ENCODE results near the gene MPRIP.

MPRIP gene

GRCh38 chr17:17089796-17090641, 47.8 kb downstream of the MPRIP start:
- H3K9me3 ChIP-seq (ENCODE audit: insufficient read depth, low read depth, low read length) = no peaks in the 10 kb centered on the region
- H3K27me3 ChIP-seq (ENCODE audit: insufficient read depth, low read length) = no peaks in the 10 kb centered on the region
- no peak overlapping the region for H3K9ac ChIP-seq (ENCODE audit: low read depth, low read length)
- peaks cover 22% of the 10 kb centered on the region for H3K4me1 ChIP-seq (ENCODE audit: insufficient read depth, low read length)
- no peak overlapping the region for H3K4me3 ChIP-seq (ENCODE audit: low read length)
- H3K36me3 ChIP-seq (ENCODE audit: insufficient read depth, low read depth, low read length) = no peaks in the 10 kb centered on the region; the same call in 1 of the 2 replicates
- no peak overlapping the region for H3K27ac ChIP-seq (ENCODE audit: low read length)

- H3K27me3 ChIP-seq (ENCODE audit: insufficient read depth, low read length) = no peaks in the 10 kb centered on the region
- no peak overlapping the region for H3K4me3 ChIP-seq (ENCODE audit: low read length)
- H3K4me1 ChIP-seq (ENCODE audit: insufficient read depth, low read length) = peaks cover 28% of the 10 kb centered on the region
- H3K9me3 ChIP-seq (ENCODE audit: insufficient read depth, low read depth, low read length) = no peaks in the 10 kb centered on the region
- no peak overlapping the region for H3K27ac ChIP-seq (ENCODE audit: low read length)
- H3K9ac ChIP-seq (ENCODE audit: low read depth, low read length) = no peak overlapping the region
- no peaks in the 10 kb centered on the region; the same call in 1 of the 2 replicates for H3K36me3 ChIP-seq (ENCODE audit: insufficient read depth, low read depth, low read length)
These were observed 48.4 kb downstream of the MPRIP start for GRCh38 chr17:17090642-17091103.

GRCh38 chr17:17091276-17091675, 49.0 kb downstream of the MPRIP start:
- Histone ChIP-seq H3K9me3 (ENCODE audit: insufficient read depth, low read depth, low read length) (no peaks in the 10 kb centered on the region), H3K27ac (ENCODE audit: low read length) (no peak overlapping the region), H3K27me3 (ENCODE audit: insufficient read depth, low read length) (no peaks in the 10 kb centered on the region), H3K9ac (ENCODE audit: low read depth, low read length) (no peak overlapping the region), H3K4me1 (ENCODE audit: insufficient read depth, low read length) (peaks cover 28% of the 10 kb centered on the region), H3K4me3 (ENCODE audit: low read length) (no peak overlapping the region), H3K36me3 (ENCODE audit: insufficient read depth, low read depth, low read length) (no peaks in the 10 kb centered on the region; the same call in 1 of the 2 replicates)

GRCh38 chr17:17091856-17092756, 49.8 kb downstream of the MPRIP start:
- Histone ChIP-seq H3K4me1 (ENCODE audit: insufficient read depth, low read length) (peaks cover 33% of the 10 kb centered on the region), H3K27ac (ENCODE audit: low read length) (no peak overlapping the region), H3K27me3 (ENCODE audit: insufficient read depth, low read length) (no peaks in the 10 kb centered on the region), H3K36me3 (ENCODE audit: insufficient read depth, low read depth, low read length) (no peaks in the 10 kb centered on the region; the same call in 1 of the 2 replicates), H3K9me3 (ENCODE audit: insufficient read depth, low read depth, low read length) (no peaks in the 10 kb centered on the region), H3K4me3 (ENCODE audit: low read length) (no peak overlapping the region), H3K9ac (ENCODE audit: low read depth, low read length) (no peak overlapping the region)

- Histone ChIP-seq H3K4me1 (ENCODE audit: insufficient read depth, low read length) (peaks cover 33% of the 10 kb centered on the region), H3K9me3 (ENCODE audit: insufficient read depth, low read depth, low read length) (no peaks in the 10 kb centered on the region), H3K36me3 (ENCODE audit: insufficient read depth, low read depth, low read length) (no peaks in the 10 kb centered on the region; the same call in 1 of the 2 replicates), H3K4me3 (ENCODE audit: low read length) (no peak overlapping the region), H3K9ac (ENCODE audit: low read depth, low read length) (peak overlapping the region; percentile 60; the same call in 1 of the 2 replicates), H3K27ac (ENCODE audit: low read length) (peak overlapping the region; percentile 69), H3K27me3 (ENCODE audit: insufficient read depth, low read length) (no peaks in the 10 kb centered on the region)
These were observed 51.5 kb downstream of the MPRIP start for GRCh38 chr17:17093764-17094163.

GRCh38 chr17:17096438-17097178, 54.4 kb downstream of the MPRIP start:
- Histone ChIP-seq H3K4me3 (ENCODE audit: low read length) (no peak overlapping the region), H3K9ac (ENCODE audit: low read depth, low read length) (peak overlapping the region; percentile 22; the same call in 1 of the 2 replicates), H3K36me3 (ENCODE audit: insufficient read depth, low read depth, low read length) (no peaks in the 10 kb centered on the region), H3K4me1 (ENCODE audit: insufficient read depth, low read length) (peaks cover 33% of the 10 kb centered on the region), H3K27me3 (ENCODE audit: insufficient read depth, low read length) (no peaks in the 10 kb centered on the region), H3K9me3 (ENCODE audit: insufficient read depth, low read depth, low read length) (no peaks in the 10 kb centered on the region), H3K27ac (ENCODE audit: low read length) (no peak overlapping the region)

- no peak overlapping the region for H3K9ac ChIP-seq (ENCODE audit: low read depth, low read length)
- peaks cover 28% of the 10 kb centered on the region for H3K4me1 ChIP-seq (ENCODE audit: insufficient read depth, low read length)
- H3K36me3 ChIP-seq (ENCODE audit: insufficient read depth, low read depth, low read length) = no peaks in the 10 kb centered on the region
- no peaks in the 10 kb centered on the region for H3K9me3 ChIP-seq (ENCODE audit: insufficient read depth, low read depth, low read length)
- no peak overlapping the region for H3K27ac ChIP-seq (ENCODE audit: low read length)
- H3K27me3 ChIP-seq (ENCODE audit: insufficient read depth, low read length) = no peaks in the 10 kb centered on the region
- H3K4me3 ChIP-seq (ENCODE audit: low read length) = no peak overlapping the region
These were observed 55.6 kb downstream of the MPRIP start for GRCh38 chr17:17097763-17098345.

GRCh38 chr17:17098551-17099179, 56.4 kb downstream of the MPRIP start:
- no peaks in the 10 kb centered on the region for H3K36me3 ChIP-seq (ENCODE audit: insufficient read depth, low read depth, low read length)
- no peak overlapping the region for H3K9ac ChIP-seq (ENCODE audit: low read depth, low read length)
- H3K4me3 ChIP-seq (ENCODE audit: low read length) = no peak overlapping the region
- no peaks in the 10 kb centered on the region for H3K27me3 ChIP-seq (ENCODE audit: insufficient read depth, low read length)
- H3K27ac ChIP-seq (ENCODE audit: low read length) = no peak overlapping the region
- no peaks in the 10 kb centered on the region for H3K9me3 ChIP-seq (ENCODE audit: insufficient read depth, low read depth, low read length)
- peaks cover 24% of the 10 kb centered on the region for H3K4me1 ChIP-seq (ENCODE audit: insufficient read depth, low read length)

- Histone ChIP-seq H3K27me3 (ENCODE audit: insufficient read depth, low read length) (no peaks in the 10 kb centered on the region), H3K4me3 (ENCODE audit: low read length) (no peak overlapping the region), H3K9ac (ENCODE audit: low read depth, low read length) (no peak overlapping the region), H3K36me3 (ENCODE audit: insufficient read depth, low read depth, low read length) (no peaks in the 10 kb centered on the region), H3K27ac (ENCODE audit: low read length) (no peak overlapping the region), H3K9me3 (ENCODE audit: insufficient read depth, low read depth, low read length) (no peaks in the 10 kb centered on the region), H3K4me1 (ENCODE audit: insufficient read depth, low read length) (no peaks in the 10 kb centered on the region)
These were observed 59.9 kb downstream of the MPRIP start for GRCh38 chr17:17102176-17102575.

GRCh38 chr17:17103160-17103559, 60.9 kb downstream of the MPRIP start:
- Histone ChIP-seq H3K4me1 (ENCODE audit: insufficient read depth, low read length) (peaks cover 2% of the 10 kb centered on the region; the same call in 1 of the 2 replicates), H3K9ac (ENCODE audit: low read depth, low read length) (no peak overlapping the region), H3K27me3 (ENCODE audit: insufficient read depth, low read length) (no peaks in the 10 kb centered on the region), H3K27ac (ENCODE audit: low read length) (no peak overlapping the region), H3K9me3 (ENCODE audit: insufficient read depth, low read depth, low read length) (no peaks in the 10 kb centered on the region), H3K36me3 (ENCODE audit: insufficient read depth, low read depth, low read length) (no peaks in the 10 kb centered on the region), H3K4me3 (ENCODE audit: low read length) (no peak overlapping the region)
